HTR-8/SVneo (cell line): ENCODE measurements around the gene HYAL2.
A peak's percentile ranks its signal among the peaks of the same experiment; 100 is the strongest.
"Not testable (repeated sequence)": the region's sequence is repeated elsewhere in the genome, so short reads cannot be mapped to it uniquely, and the experiment has no call there.

Source experiments
- DNase-seq: peaks from one replicate; pipeline ENCODE4 v3.0.0; 2011; ENCODE audit warnings: low spot score, mixed read lengths; ENCODE audit not compliant: insufficient read length
- FAIRE-seq: peaks from 2 replicates; lab custom pipeline; 2011; peaks lifted over from hg19 to GRCh38; lab: Jason Lieb, UNC

Gene HYAL2

DNA sequence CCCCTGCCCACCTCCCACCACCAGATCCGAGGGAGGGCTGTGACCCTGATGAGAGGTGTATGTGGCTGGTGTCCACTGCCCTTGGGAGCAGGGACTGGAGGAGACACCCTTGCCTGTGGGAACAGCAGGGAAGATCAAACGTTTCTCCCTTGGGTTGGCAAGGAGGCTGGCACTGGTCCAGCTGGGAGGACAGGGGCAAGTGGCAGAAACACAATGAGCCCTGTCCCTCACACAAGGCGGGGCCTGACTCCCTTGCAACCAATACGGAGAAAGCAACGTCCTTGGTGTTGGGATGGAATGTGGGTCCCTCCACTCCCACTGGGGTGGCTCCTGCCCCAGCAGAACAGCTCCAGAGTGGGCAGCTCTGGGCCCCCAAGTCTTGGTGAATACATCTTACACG lies 5.2 kb downstream of the HYAL2 start:
- DNase-seq: no peak
- peak; percentile 36 for FAIRE-seq

DNA sequence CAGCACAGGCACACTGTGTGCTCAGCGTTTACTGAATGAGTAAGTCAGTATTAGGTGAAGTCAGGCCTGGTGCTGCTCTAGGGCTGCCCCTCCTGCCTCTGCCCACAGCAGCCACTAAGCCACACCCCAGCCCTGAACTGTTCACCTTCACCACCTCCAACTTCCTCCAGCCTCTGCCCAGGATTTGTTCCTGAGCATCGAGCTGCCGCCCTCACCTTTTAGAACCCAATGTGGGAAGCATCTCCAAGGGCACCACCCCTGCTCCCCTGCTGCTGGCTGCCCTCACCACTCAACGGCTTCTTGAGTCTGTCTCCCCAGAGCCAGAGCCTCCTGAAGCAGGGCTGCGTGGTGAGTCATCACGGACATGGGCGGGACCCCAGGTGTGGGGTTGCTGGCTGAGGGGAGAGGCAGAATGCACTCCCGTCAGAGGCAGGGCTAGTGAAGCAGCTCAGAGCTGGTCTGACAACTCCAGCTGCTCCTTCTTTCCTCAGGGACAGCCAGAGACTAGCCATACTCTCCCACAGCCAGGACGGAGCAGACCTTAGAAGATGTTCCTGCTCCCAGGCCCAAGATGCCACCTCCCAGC lies 5.8 kb downstream of the HYAL2 start:
- FAIRE-seq (peak; percentile 96), DNase-seq (peak; percentile 73)

DNA sequence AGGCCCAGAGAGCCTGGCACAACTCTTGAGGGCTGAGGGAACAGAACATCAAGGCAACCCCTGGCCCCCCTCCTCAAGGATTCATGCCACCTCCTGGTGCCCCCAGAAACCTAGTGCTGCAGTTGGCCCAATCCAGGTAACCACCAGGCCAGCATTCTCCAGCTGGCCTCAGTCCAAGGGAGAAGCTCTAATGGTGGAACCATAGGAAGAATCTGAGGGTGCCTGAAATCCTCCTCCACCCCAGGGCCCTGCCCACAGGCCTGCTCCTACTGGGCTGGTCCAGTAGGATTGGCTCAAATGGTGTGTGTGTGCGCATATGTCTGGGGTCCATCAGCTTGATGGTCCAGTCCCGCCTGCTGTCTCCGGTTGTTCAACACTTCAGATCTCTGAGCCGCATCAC lies 7.7 kb downstream of the HYAL2 start:
- no peak for FAIRE-seq
- DNase-seq: no peak

DNA sequence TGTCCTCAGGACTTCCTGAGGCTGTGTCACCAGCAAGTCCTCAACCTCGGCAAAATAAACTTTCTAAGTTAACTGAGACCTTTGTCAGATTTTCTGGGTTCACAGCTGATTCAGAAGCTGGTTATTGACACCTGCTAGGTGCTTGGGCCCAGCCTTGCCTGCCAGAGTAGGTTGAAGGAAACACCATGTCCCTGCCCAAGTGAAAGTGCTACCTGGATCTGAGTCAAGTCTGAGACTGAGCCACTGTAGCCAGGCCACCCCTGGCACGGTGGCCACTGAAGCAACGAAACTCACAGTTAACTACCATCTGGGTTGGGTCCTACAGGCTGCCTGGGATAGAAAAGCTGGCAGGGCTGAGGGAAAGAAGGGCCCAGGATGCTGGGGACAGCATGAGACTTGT lies 8.2 kb downstream of the HYAL2 start:
- FAIRE-seq (no peak), DNase-seq (no peak)

DNA sequence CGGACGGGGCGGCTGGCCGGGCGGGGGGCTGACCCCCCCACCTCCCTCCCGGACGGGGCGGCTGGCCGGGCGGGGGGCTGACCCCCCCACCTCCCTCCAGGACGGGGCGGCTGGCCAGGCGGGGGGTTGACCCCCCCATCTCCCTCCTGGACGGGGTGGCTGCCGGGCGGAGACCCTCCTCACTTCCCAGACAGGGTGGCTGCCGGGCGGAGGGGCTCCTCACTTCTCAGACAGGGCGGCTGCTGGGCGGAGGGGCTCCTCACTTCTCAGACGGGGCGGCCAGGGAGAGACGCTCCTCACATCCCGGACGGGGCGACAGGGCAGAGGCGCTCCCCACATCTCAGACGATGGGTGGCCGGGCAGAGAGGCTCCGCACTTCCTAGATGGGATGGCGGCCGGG lies 10.5 kb downstream of the HYAL2 start:
- not testable (repeated sequence) for FAIRE-seq, DNase-seq

DNA sequence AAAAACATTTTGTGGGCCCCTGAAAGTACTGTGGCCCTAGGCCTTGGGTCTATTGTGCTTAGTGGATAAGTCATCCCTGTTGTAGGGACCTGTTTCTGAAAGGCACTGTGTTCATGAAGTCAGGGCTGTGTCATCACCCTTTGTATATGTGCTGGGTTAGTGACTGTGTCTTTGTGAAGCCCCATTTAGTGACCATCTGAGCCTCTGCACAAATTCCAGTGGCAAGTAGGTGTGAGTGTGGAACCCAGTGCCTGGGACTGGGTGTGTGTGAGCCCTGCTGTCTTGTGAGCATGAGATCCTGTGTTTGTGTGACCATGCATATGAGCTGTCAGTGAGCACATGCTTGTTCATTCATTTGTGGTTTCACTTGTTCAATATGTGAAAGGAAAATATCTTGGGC lies 17.9 kb downstream of the HYAL2 start:
- DNase-seq (no peak), FAIRE-seq (peak; percentile 26)

DNA sequence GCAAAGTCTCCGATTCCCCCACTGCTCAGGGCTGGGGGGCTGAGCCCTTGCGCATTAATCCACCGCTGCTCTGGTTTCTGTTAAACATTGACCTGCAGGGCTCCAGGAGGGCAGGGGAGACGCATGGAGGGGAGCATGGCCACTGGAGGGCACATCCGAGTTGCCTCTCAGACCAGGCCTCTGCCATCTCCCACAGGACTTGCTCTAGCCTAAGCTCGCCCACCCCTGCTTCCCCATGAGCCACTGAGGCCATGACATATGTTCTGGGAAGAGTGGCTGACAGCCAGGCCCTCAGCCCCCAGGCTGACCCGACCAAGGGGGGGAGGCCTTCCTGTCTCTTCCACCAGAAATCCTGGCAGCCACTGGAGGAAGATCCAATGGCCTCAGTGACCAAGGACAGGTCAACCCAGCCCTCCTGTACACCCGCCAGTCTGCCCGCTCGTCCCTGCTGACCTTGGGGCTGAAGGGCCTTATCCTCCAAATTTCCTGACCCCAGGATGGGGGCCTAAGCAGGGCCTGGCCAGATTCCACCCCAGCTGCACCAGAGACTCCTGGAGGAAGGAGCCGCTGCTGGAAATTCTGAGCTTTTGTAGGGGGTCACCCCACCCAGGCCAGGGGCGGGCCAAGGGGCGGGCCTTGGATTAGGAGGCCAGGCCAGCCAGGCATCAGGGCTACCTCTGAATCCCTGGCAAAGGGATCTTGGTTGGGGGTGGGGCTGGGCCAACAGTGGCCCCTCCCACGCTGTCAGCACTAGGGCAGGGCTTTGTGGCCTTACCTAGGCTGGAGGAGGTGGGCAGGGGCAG lies 19.3 kb downstream of the HYAL2 start, which contains the start of gene HYAL1:
HYAL1 (minus strand) TSS at position 562 of the 803 bp plus-strand sequence. CDS start 618 bp downstream, outside the sequence.
- no peak for FAIRE-seq
- no peak for DNase-seq

DNA sequence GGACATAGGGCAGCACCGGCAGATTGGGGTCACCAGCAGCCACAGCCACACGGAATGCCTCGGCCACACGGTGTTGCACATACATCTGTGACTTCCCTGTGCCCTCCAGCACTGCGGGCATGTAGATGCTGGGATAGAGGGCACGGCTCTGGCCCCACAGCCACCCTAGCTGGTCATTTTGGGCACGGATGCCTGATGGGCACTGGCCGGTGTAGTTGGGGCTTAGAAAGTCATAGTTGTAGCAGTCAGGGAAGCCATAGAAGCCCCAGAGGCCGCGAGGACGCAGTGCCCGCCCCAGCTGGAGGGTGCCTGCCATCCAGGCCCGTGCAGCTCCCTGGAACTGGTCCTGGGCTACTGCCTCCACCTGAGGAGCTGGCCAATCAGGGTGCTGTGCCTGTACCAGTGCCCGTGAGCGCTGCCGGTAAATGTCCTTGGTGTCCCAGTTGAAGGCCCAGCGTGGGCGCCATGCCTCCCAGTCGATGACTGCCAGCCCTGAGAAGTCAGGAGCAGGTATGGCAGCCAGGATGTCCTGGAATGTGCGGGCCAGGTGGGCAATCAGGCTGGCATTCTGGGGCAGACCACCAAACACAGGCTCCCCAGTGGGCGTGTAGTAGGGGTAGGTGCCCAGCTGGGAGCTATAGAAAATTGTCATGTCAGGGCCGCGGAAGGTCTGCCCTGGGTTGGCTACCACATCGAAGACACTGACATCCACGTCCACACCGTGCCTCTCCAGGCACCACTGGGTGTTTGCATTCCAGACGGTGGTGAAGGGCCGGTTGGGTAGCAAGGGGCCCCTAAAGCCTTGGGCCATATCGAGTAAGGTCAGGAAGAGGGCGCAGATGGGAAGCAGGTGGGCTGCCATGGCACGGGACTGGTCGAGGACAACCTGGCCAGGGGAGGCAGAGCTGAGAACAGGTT lies 20.2 kb downstream of the HYAL2 start:
- FAIRE-seq (no peak), DNase-seq (no peak)

DNA sequence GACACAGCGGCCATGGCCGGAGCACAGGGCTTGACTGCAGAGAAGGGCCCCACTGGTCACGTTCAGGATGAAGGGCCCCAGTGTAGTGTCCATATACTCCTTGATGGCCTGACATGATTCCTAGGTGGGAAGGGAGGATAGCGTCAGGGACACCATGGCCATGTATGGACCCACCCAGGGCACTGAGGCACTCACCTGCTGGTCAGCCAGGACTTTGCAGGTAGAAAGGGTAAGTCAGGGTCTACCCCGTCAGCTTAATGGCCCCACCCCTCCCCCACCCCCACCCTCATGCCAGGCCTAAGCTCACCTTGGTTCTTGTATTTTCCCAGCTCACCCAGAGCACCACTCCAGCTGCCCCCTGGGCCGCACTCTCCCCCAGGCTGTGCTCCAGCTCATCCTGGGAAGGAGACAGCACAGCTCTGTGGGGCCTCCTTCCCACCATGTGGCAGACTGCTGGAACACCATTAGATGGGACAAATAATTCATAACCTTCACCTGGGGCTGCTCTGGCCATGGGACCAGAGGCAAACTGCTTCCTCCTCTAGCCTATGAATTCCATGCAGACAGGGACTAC lies 21.8 kb downstream of the HYAL2 start:
- no peak for FAIRE-seq
- no peak for DNase-seq

DNA sequence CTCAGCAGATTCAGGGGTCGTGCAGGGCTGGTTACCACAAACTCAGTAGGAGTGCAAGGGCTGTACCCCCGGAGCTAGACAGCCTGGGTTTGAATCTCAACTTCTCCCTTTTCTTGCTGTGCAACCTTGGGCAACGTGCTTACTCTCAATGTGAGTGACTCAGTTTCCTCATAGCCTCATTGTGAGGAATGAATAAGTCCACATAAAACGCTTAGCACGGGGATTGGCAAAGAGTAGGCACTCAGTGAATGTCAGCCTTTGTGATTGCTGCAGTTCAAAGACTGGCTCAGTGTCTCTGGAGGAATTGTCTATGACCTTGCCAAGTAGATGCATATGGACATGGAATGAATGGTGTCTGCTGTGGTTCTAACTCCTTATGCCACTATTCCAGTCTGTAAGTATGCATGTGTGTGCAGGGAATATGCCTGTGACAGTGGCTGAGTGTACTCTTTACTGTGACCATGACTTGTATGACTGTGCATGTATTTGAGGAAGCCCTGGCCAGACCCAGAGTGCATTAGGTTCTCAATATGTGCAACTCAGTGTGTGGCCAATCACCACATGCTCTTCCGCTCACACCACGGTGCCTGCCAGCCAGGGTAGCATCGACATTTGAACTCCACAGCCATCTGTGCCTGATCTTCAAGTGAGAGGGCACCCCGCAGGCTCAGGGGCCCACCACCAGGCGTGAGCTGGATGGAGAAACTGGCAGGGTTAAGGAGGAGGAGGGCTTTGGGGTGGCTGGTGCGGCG lies 22.4 kb downstream of the HYAL2 start:
- FAIRE-seq: peak; percentile 79
- no peak for DNase-seq

DNA sequence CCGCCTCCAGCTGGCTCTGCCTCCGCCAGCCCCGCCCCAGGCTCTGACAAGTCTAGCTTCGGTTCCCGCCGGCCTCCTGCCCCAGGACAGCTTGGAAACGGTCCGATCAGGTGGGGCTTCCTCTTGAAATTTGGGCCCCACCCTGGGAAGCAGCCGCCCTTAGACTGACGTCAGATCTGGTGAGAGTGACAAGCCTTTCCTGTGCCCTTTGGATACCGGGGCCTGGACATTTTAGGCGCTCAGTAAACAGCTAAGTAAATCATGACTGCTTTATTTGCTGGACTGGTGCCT lies 23.0 kb downstream of the HYAL2 start:
- no peak for DNase-seq
- no peak for FAIRE-seq

DNA sequence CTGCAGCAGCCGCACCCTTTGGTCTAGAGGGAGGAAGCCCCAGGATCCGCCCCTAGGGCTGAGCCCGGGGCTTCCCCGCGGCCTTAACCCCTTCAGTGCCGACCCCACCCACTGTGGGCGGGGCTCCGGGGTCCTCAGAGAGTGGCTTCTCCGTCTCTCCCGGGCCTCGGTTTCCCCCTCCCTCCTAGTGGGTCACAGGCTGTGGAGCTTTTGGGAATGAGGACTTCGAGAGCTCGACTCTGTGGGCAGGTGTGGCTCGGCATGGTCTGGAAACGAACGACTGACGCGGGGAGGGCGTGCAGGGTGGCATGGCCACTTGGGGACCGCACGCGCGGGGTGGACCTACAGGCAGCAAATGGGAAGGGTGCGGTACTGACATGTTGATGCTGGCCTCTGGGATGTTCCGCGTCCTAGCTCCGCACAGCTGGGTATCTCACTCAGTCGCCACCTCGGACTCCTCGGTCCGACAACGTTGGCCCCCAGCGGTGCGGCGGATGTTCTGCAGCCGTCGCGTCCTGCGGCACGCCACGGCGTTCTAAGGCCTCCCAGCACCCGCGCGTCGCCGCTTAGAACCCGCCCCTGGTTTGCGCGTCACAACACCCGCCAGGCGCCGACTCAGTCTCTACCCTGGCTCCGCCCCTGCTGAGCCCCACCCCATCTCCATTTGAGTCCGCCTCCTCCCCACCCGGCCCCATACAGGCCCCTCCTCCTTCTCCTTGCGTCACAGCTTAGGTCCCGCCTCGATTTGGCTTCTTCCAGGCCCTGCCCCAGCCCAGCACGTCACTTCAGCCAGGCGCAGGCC lies 23.5 kb downstream of the HYAL2 start, which contains the start of the genes HYAL3 and NAA80:
HYAL3 (minus strand) TSS at position 570 of the 802 bp plus-strand sequence. CDS start 3,803 bp downstream, outside the sequence.
NAA80 (minus strand) TSS at position 570 of the 802 bp plus-strand sequence. CDS start 1,942 bp downstream, outside the sequence.
- DNase-seq (peak; percentile 96), FAIRE-seq (peak; percentile 98)

DNA sequence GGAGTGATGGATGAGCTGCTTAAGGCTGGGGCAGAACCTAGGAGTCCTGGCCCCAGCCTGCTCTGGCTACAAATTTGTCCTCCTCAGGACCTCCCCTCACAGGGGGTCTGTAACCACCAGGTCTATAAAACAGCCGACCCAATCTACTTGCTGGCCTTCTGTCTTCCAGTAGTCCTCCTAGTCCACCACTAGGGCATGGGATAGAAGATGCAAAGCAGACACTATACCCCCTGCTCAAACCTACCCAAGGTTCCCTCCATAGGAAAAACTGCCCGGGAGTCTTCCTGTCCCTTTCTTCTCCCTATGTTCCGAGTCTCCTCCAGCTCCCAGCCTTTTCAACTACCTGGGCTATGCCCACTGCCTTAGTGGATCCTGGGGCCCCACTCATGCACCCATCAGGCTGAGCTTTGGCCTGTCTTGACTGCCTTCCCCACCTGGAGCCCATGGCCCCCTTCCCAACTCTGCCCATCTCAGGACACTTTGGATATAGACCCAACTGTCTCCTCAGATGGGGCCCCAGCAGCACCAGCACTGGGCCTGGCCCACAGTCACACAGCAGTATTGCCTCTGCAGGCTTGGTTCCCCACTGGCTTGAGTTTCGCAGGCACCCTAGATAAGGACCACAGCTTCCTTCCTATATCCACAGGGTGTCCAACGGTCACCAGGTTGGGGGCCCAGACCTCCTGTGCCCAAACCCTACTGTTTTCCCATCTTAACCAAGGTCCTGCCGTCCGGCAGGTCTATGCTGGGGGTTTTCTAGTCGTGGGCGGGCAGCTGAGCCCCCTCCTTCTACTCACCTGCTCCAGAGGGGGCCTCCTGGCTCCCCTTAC lies 24.4 kb downstream of the HYAL2 start:
- FAIRE-seq: peak; percentile 4
- DNase-seq: no peak

DNA sequence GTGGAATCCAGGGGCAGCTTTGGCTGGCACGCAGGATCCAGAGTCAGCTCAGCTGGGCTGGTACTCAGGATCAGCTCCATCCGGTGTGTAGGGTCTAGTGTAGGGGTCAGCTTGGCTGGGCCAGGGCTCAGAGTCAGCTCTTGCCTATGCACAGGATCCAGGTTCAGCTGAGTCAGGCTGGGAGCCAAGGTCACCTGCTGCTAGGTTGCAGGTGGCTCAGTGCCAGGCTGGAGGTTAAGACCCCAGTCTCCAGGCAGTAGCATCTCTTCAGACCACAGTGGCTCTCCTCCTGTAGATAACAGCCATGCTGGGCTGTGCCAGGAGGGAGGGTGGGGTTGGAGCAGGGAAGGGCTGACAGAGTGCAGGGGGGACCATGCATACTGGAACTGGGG lies 25.2 kb downstream of the HYAL2 start:
- DNase-seq (no peak), FAIRE-seq (peak; percentile 63)

DNA sequence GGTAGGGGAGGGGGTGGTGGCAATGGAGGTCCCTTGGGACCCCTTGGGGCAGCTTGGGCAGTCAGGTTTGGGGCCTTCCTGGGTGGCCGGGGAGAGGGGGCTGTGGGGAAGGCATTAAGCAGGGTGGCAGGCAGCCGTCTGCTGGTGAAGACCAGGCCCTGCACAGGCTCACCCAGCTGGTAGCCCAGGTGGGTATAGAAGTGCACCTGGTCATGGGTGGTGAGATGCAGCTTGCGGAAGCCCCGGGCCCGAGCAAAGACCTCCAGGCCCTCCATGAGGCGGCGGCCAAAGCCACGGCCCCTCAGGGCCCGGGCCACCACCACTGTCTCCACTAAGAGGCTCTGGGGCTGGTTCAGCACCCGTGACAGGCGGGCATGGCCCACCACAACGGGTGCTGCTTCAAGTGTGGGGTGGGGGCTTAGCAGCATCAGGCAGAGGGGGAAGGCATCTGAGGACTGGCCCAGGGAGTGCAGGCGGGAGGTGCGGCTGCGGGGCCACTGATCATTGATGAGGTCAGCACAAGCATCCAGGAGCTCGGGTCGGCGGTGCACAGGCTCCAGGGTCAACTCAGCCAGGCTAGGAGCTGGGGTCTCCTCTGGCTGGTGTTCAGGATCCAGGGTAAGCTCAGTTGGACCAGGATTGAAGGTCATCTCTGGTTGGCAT lies 25.7 kb downstream of the HYAL2 start:
- DNase-seq: no peak
- no peak for FAIRE-seq

DNA sequence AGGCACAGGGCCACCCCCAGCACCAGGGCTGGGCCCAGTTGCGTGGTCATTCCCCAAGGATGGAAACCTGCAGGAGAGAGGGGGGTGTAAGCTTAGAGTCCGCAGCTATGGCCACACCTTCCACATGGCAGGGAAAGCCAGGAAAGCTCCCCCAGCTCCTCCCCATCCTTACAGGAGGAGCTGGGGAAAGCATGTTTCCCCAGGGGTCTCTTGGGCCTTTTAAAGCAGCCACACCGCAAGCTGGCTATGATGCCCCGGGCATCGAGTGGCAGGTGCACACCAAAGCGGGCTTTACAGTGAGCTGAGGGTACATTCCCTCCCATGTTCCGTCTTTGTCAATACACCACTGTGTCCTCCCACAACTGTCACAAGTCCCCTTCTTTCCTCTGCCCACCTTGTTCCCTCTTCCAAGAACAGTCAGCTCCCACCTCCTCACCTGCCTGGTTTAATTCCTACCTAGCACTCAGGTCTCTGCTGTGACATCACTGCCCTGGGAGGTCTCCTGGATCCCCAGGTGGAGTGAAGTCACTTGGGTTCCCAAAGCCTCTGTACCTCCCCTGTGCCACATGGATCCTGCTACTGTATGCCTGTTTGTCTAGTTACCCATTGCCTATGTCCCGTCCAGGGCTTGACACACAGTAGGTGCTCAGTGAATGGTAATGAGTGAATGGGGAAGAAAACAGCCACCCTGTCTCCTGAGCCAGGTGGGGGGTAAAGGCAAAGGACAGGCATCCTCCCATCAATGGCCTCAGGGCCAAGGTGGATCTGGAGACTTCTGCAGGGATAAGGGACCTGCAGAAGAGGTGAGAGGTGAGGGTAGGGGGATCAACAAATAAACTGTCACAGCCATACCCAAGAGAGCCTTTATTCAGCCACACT lies 26.8 kb downstream of the HYAL2 start:
- DNase-seq: no peak
- peak; percentile 40 for FAIRE-seq
